ENCODE measurements around the gene AP2A2. TPM values are rescaled to one million over a fixed set of nuclear protein-coding genes. Genes with fewer than 3 reads are reported as not detected.

Gene AP2A2
- total and polyA plus RNA-seq, 8 donors = 40.0 to 60.2 (median 50.6) TPM

- no peaks in the 10 kb centered on the region for H3K27me3 ChIP-seq
- H3K9me3 ChIP-seq = no peaks in the 10 kb centered on the region
- FAIRE-seq (no peak), DNase-seq (no peak), ATAC-seq (no peak)
- H3K4me3 ChIP-seq = no peak overlapping the region
- no peaks in the 10 kb centered on the region for H3K4me1 ChIP-seq
- WGBS, 2 donors = 96 to 98% methylated on average over 15 of the region's 15 CpGs
- intact Hi-C loops (cut with DNase I) = no loop called here
- peaks cover 0 to 63% (median 24%) of the 10 kb centered on the region in 3 donors for H3K36me3 ChIP-seq
- no peak for TF ChIP-seq CTCF (IDR thresholded peaks at IDR 0.05)
- no peak overlapping the region for H3K27ac ChIP-seq
These were observed 62.0 kb downstream of the AP2A2 start for GRCh38 chr11:987671-988070.

- intact Hi-C loops (cut with DNase I) = no loop called here
- Histone ChIP-seq H3K4me3 (no peak overlapping the region), H3K4me1 (no peaks in the 10 kb centered on the region), H3K27me3 (no peaks in the 10 kb centered on the region), H3K27ac (no peak overlapping the region), H3K9me3 (no peaks in the 10 kb centered on the region), H3K36me3 (peaks cover 4 to 74% (median 35%) of the 10 kb centered on the region in 3 donors)
- WGBS, 2 donors = 93 to 96% methylated on average over 10 of the region's 10 CpGs
- FAIRE-seq = no peak
- no peak for DNase-seq
- no peak for ATAC-seq
- TF ChIP-seq CTCF (IDR thresholded peaks at IDR 0.05) = no peak
These were observed 64.4 kb downstream of the AP2A2 start for GRCh38 chr11:990101-990500.

- WGBS, 2 donors = 84 to 90% methylated on average over 12 of the region's 12 CpGs
- ATAC-seq = no peak
- H3K36me3 ChIP-seq = peaks cover 4 to 67% (median 35%) of the 10 kb centered on the region in 3 donors
- no peaks in the 10 kb centered on the region for H3K9me3 ChIP-seq
- no peak overlapping the region for H3K27ac ChIP-seq
- intact Hi-C loops (cut with DNase I) = no loop called here
- no peak for FAIRE-seq
- H3K4me1 ChIP-seq = no peaks in the 10 kb centered on the region
- TF ChIP-seq CTCF (IDR thresholded peaks at IDR 0.05) = no peak
- DNase-seq = no peak
- H3K27me3 ChIP-seq = no peaks in the 10 kb centered on the region
- H3K4me3 ChIP-seq = no peak overlapping the region
These were observed 65.4 kb downstream of the AP2A2 start for GRCh38 chr11:991034-991433.

- ATAC-seq = peak in 3 of 4 donors; percentile 6 to 13 (median 8)
- FAIRE-seq = no peak
- DNase-seq = peak in 1 of 6 donors; percentile 72
- Histone ChIP-seq H3K4me3 (no peak overlapping the region), H3K27ac (no peak overlapping the region), H3K4me1 (no peaks in the 10 kb centered on the region), H3K9me3 (no peaks in the 10 kb centered on the region), H3K27me3 (no peaks in the 10 kb centered on the region), H3K36me3 (peaks cover 4 to 59% (median 34%) of the 10 kb centered on the region in 3 donors)
- no peak for TF ChIP-seq CTCF (IDR thresholded peaks at IDR 0.05)
- WGBS, 2 donors = 81% methylated on average over 24 of the region's 24 CpGs
- intact Hi-C loops (cut with DNase I) = no loop called here
These were observed 66.1 kb downstream of the AP2A2 start for GRCh38 chr11:991711-992307.

- WGBS, 2 donors = 91 to 98% methylated on average over 16 of the region's 16 CpGs
- no peak for DNase-seq
These were observed 66.9 kb downstream of the AP2A2 start for GRCh38 chr11:992577-992976.

More at GRCh38 chr11:992577-992976, 66.9 kb downstream of the AP2A2 start:
- Histone ChIP-seq H3K4me3 (no peak overlapping the region), H3K27me3 (no peaks in the 10 kb centered on the region), H3K4me1 (no peaks in the 10 kb centered on the region), H3K36me3 (peaks cover 4 to 52% (median 28%) of the 10 kb centered on the region in 3 donors), H3K9me3 (no peaks in the 10 kb centered on the region), H3K27ac (no peak overlapping the region)
- no peak for TF ChIP-seq CTCF (IDR thresholded peaks at IDR 0.05)
- no peak for FAIRE-seq
- intact Hi-C loops (cut with DNase I) = no loop called here
- no peak for ATAC-seq

All from pancreas (tissue), 10 donors.